Activated CD8-positive, alpha-beta memory T cell treated with anti-CD3 and anti-CD28 coated beads, Interleukin-2, amount 50 U/mL, for 4 hours (primary cell): ENCODE measurements around the gene SHH.

Experiments used
- DNase-seq: peaks from one replicate; pipeline ENCODE4 v3.0.0-alpha.2; 2020

Gene SHH

DNA sequence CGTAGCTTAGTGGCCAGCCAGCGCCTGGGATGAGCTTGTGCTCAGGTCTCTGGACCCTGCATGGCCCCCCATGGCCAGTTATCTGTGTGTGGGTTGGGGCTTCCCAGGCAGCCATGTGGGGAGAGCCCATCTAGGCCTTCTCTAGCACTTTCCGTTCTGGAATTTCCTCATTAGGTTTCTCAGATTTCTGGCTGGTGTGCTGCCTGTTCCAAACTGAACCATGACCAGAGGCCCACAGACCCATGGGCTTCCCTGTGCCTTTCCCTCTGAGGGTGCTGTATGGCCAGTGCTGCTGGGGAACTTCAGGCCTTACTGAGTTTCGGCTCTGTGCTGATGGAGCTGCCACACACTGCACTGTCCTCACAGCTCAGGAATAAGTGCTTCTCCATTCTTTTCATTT lies 50.2 kb downstream of the SHH start:
- DNase-seq: no peak

DNA sequence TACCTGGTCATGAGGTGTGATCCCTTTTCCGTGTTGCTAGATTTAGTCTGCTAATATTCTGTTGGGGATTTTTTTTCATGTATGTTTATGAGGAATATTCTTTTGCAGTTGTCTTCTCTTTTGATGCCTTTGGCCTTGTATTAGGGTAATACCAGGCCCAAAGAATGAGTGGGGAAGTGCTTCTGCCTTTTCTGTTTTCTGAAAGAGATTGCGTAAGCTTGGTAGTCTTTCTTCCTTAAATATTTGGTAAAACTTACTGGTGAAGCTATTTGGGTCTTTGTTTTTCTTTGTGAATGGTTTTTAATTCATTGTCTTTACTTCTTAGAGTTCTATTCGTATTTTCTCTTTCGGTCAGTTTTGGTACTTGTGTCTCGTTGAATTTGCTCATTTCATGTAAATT lies 51.1 kb downstream of the SHH start:
- DNase-seq: no peak

DNA sequence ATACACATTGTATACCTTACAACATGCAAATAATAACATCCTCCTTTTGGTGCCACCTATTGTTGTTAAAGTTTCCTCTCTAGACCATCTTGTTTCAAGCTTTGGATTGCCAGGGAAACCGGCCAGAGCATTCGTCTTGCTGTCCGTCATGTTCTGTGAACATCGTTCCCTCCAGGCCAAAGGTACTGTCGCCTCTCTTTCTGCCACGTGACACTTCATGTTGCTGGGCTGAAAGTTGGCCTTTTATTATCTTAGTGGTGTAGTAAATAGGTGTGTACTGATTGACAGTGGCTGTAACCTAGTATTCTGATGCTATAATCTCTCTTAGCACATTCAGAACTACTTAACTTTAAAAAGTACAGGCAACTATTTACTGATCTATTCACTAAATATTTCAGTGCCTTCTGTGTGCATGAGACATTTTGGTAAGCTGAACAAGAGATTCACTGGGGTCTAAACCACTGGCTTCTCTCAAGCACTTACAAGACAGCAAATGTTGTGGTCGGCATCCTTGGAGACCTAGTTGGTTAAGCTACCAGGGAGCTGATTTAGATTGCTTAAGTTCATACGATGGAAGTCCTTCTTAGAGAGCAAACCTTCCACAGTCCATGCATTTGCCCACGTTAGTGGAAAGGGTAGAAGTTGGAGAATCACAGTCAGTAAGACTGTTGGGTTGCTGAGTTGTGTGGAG lies 52.4 kb downstream of the SHH start:
- no peak for DNase-seq

DNA sequence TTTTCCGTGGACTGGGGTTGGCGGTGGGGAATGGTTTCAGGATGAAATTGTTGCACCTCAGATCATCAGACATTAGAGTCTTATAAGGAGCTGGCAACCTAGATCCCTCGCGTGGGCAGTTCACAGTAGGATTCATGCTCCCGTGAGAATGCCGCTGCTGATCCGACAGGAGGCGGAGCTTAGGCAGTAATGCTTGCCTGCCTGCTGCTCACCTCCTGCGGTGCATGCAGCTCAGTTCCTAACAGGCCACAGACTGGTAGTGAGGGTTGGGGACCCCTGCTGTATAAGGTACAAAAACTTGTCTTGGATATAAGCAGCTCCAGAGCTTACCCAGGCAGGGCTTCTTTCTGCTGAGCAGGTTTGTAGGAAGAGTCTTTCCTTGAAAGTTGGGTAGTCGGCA lies 53.9 kb downstream of the SHH start:
- no peak for DNase-seq

DNA sequence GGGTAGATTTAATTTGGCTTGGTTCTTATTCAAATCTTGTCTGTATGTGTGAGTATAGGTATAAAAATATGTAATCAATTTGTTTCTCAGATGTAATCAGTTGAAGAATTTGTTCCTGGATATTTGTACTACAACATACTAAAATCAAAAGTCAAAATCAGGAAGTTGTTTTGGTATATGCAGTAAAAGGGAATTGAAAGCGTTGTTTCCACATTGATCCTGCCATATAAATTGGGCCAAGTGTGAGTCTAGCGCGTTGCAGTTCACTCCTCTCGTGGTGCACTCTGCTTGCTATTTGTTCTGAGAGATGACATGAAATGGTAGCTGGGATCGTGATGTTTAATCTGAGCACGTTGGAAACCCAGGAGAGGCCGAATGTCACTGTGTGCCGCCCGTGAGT lies 55.9 kb downstream of the SHH start:
- DNase-seq: no peak

DNA sequence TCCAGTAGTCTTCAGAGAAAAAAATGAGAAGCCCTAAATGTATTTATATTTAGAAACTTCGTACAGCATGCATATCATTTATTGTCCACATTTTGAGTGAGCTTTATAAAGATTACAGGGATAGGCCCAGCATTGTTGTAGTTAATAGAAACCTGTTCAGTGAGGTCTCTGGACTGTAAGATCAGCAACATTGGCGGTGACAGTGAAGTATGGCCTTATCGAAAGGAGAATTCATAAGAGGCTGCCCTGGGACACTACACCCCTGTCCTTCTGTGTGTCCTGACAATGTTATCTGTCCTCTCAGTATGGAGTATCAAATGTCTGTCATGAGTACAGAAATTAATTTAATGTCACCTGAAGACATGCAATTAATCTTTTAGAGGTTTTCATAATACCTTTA lies 57.2 kb downstream of the SHH start:
- no peak for DNase-seq

DNA sequence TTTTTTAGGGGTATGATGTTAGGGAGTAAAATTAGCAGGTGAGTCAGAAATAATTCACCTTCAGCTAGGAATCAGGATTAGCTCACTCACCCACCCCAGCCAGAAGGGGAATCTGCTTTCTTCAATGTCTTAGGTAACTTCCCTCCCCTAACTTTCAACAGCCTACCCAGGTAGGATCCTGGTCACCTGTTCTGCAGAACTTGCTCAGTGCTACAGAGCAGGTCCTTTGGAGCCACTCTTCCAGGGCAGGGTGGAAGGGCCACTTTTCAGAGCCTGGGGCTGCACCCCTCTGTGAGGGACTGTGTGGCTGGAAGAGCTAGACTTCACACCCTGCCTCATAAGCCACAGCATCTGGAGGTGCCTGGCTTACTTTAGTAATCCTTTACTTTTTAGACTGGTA lies 58.1 kb downstream of the SHH start:
- DNase-seq: no peak

DNA sequence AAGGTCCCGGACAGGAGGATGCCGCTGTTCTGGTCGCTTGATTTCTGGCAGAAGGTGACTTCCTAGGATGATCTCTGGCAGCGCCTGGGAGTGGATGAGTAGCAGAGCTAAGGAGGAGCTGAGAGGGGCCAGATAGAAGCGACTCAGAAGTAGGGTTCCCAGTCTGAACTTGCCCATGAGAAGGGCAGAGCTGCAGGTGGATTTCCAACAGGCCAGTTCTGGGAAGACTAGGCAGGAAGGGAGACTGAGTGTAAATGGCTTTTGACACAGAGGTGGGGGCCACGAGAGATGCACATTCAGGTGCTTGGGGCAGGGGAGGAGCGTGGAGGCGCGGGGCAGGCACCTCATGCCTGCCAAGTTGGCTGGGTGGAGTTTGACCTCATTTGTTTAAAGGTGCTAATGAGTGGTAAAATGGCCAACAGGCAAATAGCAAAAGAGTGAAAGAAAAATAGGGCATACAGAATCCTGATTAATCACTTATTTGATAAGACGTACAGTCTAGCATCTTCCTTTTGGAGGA lies 58.8 kb downstream of the SHH start:
- no peak for DNase-seq

DNA sequence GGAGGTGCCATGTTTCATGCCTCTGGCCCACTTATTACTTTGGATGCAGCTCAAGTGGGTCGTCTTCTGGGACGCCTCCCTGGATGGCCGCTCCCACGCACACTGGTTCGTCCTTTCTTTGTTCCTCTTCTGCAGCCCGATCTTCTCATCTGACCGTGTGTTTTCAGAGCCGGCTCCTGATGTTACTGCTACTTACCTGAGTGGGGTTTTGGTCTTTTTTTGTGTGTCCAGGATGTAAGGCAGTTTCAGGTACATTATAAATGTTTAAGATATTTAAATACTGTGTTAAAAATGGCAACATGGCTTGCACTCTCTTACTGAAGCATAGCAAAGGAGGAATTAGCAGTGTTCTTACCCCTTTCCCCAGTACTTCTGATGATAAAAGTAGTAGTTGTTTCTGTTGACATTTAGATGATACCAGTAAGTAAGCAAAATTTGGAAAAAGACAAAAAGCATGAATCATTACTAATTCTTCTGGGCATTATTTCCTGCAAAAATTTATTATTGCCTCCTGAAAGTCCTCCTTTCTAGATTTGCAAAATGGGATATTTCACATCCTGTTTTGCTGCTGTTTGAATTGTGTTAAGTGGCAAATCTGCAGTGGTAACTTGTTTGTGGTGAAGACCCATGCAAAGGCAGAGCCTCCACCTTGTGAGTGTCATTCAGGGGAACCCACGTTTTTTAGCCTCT lies 59.4 kb downstream of the SHH start:
- no peak for DNase-seq

DNA sequence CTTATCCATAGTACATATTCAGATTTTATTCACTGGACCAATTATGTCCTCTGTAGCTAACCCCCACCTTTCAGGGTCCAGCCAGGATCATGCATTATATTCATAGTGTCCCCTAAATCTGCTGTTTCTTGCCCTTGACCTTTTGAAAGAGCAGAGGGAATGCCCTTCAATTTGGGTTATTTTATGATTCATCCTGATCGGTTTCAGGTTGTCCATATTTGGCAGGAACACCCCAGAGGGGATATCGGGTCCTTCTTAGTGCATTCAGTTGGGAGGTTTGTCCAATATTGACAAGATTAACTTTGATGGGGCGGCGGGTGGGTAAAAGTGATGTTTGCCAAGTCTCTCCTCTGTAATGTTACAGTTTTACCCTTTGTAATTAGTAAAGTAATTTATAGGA lies 60.9 kb downstream of the SHH start:
- DNase-seq: no peak

DNA sequence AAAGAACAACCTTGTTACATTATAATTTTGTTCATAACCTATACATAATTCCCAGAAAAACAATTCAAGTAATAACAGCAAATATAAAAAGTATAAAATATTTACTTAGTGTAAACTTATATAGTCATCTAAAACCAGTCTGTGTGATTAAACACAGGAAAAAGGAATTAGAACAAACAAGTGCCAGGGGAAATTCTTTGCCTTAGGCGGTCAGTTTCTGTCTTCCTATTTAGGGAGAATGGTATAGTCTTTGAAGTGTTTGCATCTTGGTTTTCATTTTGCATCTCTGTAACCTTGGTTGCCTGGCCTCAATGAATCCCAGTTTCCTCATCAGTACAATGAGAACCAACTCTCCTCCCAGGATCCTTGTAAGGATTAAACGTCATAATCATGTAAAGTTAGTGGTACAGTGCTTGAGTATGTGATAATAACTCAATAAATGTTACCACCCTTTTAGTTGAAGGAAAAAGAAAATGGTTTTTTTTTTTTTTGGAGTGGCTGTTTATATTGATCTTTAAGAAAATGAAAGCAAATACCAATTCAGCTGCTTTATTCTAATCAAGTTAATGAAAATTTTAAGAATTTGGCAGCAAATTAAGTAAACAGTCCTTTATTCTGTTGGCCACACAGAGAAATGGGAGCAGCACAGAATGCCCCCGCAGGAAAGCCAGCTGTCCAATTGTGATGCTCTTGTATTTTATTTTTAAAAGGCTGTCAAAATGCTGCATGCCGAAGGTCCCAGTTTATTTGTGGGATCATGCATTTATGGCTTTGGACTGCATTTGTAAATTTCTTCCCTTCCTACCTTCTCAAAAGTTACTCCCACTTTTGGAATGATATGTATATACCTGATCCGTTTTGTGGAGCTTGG lies 61.8 kb downstream of the SHH start:
- DNase-seq: no peak
